ENCODE data around the gene APBA2.

The APBA2 gene

GRCh38 chr15:28980709-28981350 lies 95.1 kb downstream of the APBA2 start:
- H3K4me1 ChIP-seq (ENCODE audit: control insufficient read depth, insufficient read depth, low read length) = no peaks in the 10 kb centered on the region
- no peaks in the 10 kb centered on the region for H3K9me3 ChIP-seq (ENCODE audit: control insufficient read depth, low read length)
- H3K36me3 ChIP-seq (ENCODE audit: control insufficient read depth, insufficient read depth, low read length) = no peaks in the 10 kb centered on the region
- H3K27me3 ChIP-seq (ENCODE audit: control insufficient read depth, insufficient read depth, low read length) = no peaks in the 10 kb centered on the region
- H3K4me3 ChIP-seq (ENCODE audit: low read length) = no peak overlapping the region
- H3K9ac ChIP-seq (ENCODE audit: low read length) = no peak overlapping the region

GRCh38 chr15:28981351-28981720 lies 95.6 kb downstream of the APBA2 start:
- Histone ChIP-seq H3K27me3 (ENCODE audit: control insufficient read depth, insufficient read depth, low read length) (no peaks in the 10 kb centered on the region), H3K9me3 (ENCODE audit: control insufficient read depth, low read length) (no peaks in the 10 kb centered on the region), H3K9ac (ENCODE audit: low read length) (no peak overlapping the region), H3K4me3 (ENCODE audit: low read length) (no peak overlapping the region), H3K36me3 (ENCODE audit: control insufficient read depth, insufficient read depth, low read length) (no peaks in the 10 kb centered on the region), H3K4me1 (ENCODE audit: control insufficient read depth, insufficient read depth, low read length) (no peaks in the 10 kb centered on the region)

GRCh38 chr15:28981921-28982320 lies 96.1 kb downstream of the APBA2 start:
- no peaks in the 10 kb centered on the region for H3K9me3 ChIP-seq (ENCODE audit: control insufficient read depth, low read length)
- H3K27me3 ChIP-seq (ENCODE audit: control insufficient read depth, insufficient read depth, low read length) = no peaks in the 10 kb centered on the region
- no peak overlapping the region for H3K4me3 ChIP-seq (ENCODE audit: low read length)
- no peaks in the 10 kb centered on the region for H3K36me3 ChIP-seq (ENCODE audit: control insufficient read depth, insufficient read depth, low read length)
- H3K9ac ChIP-seq (ENCODE audit: low read length) = no peak overlapping the region
- no peaks in the 10 kb centered on the region for H3K4me1 ChIP-seq (ENCODE audit: control insufficient read depth, insufficient read depth, low read length)

GRCh38 chr15:28982886-28983285 lies 97.1 kb downstream of the APBA2 start:
- Histone ChIP-seq H3K9me3 (ENCODE audit: control insufficient read depth, low read length) (no peaks in the 10 kb centered on the region), H3K4me3 (ENCODE audit: low read length) (no peak overlapping the region), H3K4me1 (ENCODE audit: control insufficient read depth, insufficient read depth, low read length) (no peaks in the 10 kb centered on the region), H3K27me3 (ENCODE audit: control insufficient read depth, insufficient read depth, low read length) (no peaks in the 10 kb centered on the region), H3K36me3 (ENCODE audit: control insufficient read depth, insufficient read depth, low read length) (no peaks in the 10 kb centered on the region), H3K9ac (ENCODE audit: low read length) (no peak overlapping the region)

GRCh38 chr15:28983432-28984311 lies 97.9 kb downstream of the APBA2 start:
- H3K9me3 ChIP-seq (ENCODE audit: control insufficient read depth, low read length) = no peaks in the 10 kb centered on the region
- H3K4me3 ChIP-seq (ENCODE audit: low read length) = no peak overlapping the region
- no peaks in the 10 kb centered on the region for H3K27me3 ChIP-seq (ENCODE audit: control insufficient read depth, insufficient read depth, low read length)
- H3K36me3 ChIP-seq (ENCODE audit: control insufficient read depth, insufficient read depth, low read length) = no peaks in the 10 kb centered on the region
- no peak overlapping the region for H3K9ac ChIP-seq (ENCODE audit: low read length)
- H3K4me1 ChIP-seq (ENCODE audit: control insufficient read depth, insufficient read depth, low read length) = no peaks in the 10 kb centered on the region

- no peak overlapping the region for H3K9ac ChIP-seq (ENCODE audit: low read length)
- H3K36me3 ChIP-seq (ENCODE audit: control insufficient read depth, insufficient read depth, low read length) = no peaks in the 10 kb centered on the region
- H3K4me1 ChIP-seq (ENCODE audit: control insufficient read depth, insufficient read depth, low read length) = no peaks in the 10 kb centered on the region
- no peak overlapping the region for H3K4me3 ChIP-seq (ENCODE audit: low read length)
- H3K27me3 ChIP-seq (ENCODE audit: control insufficient read depth, insufficient read depth, low read length) = no peaks in the 10 kb centered on the region
- H3K9me3 ChIP-seq (ENCODE audit: control insufficient read depth, low read length) = no peaks in the 10 kb centered on the region
These were observed 98.9 kb downstream of the APBA2 start for GRCh38 chr15:28984421-28985315.

- H3K27me3 ChIP-seq (ENCODE audit: control insufficient read depth, insufficient read depth, low read length) = no peaks in the 10 kb centered on the region
- no peaks in the 10 kb centered on the region for H3K36me3 ChIP-seq (ENCODE audit: control insufficient read depth, insufficient read depth, low read length)
- H3K4me1 ChIP-seq (ENCODE audit: control insufficient read depth, insufficient read depth, low read length) = no peaks in the 10 kb centered on the region
- H3K9me3 ChIP-seq (ENCODE audit: control insufficient read depth, low read length) = no peaks in the 10 kb centered on the region
- no peak overlapping the region for H3K4me3 ChIP-seq (ENCODE audit: low read length)
- H3K9ac ChIP-seq (ENCODE audit: low read length) = no peak overlapping the region
These were observed 99.5 kb downstream of the APBA2 start for GRCh38 chr15:28985316-28985645.

GRCh38 chr15:28985691-28986090 lies 99.9 kb downstream of the APBA2 start:
- H3K36me3 ChIP-seq (ENCODE audit: control insufficient read depth, insufficient read depth, low read length) = no peaks in the 10 kb centered on the region
- H3K9ac ChIP-seq (ENCODE audit: low read length) = no peak overlapping the region
- no peaks in the 10 kb centered on the region for H3K27me3 ChIP-seq (ENCODE audit: control insufficient read depth, insufficient read depth, low read length)
- H3K4me1 ChIP-seq (ENCODE audit: control insufficient read depth, insufficient read depth, low read length) = no peaks in the 10 kb centered on the region
- H3K4me3 ChIP-seq (ENCODE audit: low read length) = no peak overlapping the region
- H3K9me3 ChIP-seq (ENCODE audit: control insufficient read depth, low read length) = no peaks in the 10 kb centered on the region

- no peak overlapping the region for H3K9ac ChIP-seq (ENCODE audit: low read length)
- no peaks in the 10 kb centered on the region for H3K4me1 ChIP-seq (ENCODE audit: control insufficient read depth, insufficient read depth, low read length)
- H3K36me3 ChIP-seq (ENCODE audit: control insufficient read depth, insufficient read depth, low read length) = no peaks in the 10 kb centered on the region
- H3K9me3 ChIP-seq (ENCODE audit: control insufficient read depth, low read length) = no peaks in the 10 kb centered on the region
- H3K4me3 ChIP-seq (ENCODE audit: low read length) = no peak overlapping the region
- no peaks in the 10 kb centered on the region for H3K27me3 ChIP-seq (ENCODE audit: control insufficient read depth, insufficient read depth, low read length)
These were observed 100.3 kb downstream of the APBA2 start for GRCh38 chr15:28986108-28986507.

- no peak overlapping the region for H3K4me3 ChIP-seq (ENCODE audit: low read length)
- no peaks in the 10 kb centered on the region for H3K27me3 ChIP-seq (ENCODE audit: control insufficient read depth, insufficient read depth, low read length)
- H3K4me1 ChIP-seq (ENCODE audit: control insufficient read depth, insufficient read depth, low read length) = no peaks in the 10 kb centered on the region
- H3K36me3 ChIP-seq (ENCODE audit: control insufficient read depth, insufficient read depth, low read length) = no peaks in the 10 kb centered on the region
- H3K9ac ChIP-seq (ENCODE audit: low read length) = no peak overlapping the region
- H3K9me3 ChIP-seq (ENCODE audit: control insufficient read depth, low read length) = no peaks in the 10 kb centered on the region
These were observed 101.0 kb downstream of the APBA2 start for GRCh38 chr15:28986726-28987125.

GRCh38 chr15:28987337-28987736 lies 101.6 kb downstream of the APBA2 start:
- Histone ChIP-seq H3K4me3 (ENCODE audit: low read length) (no peak overlapping the region), H3K9ac (ENCODE audit: low read length) (no peak overlapping the region), H3K27me3 (ENCODE audit: control insufficient read depth, insufficient read depth, low read length) (no peaks in the 10 kb centered on the region), H3K9me3 (ENCODE audit: control insufficient read depth, low read length) (no peaks in the 10 kb centered on the region), H3K36me3 (ENCODE audit: control insufficient read depth, insufficient read depth, low read length) (no peaks in the 10 kb centered on the region), H3K4me1 (ENCODE audit: control insufficient read depth, insufficient read depth, low read length) (no peaks in the 10 kb centered on the region)
